ENCODE data around the gene ASAP2.
A peak's percentile ranks its signal among the peaks of the same experiment; 100 is the strongest.

The ASAP2 gene

DNA sequence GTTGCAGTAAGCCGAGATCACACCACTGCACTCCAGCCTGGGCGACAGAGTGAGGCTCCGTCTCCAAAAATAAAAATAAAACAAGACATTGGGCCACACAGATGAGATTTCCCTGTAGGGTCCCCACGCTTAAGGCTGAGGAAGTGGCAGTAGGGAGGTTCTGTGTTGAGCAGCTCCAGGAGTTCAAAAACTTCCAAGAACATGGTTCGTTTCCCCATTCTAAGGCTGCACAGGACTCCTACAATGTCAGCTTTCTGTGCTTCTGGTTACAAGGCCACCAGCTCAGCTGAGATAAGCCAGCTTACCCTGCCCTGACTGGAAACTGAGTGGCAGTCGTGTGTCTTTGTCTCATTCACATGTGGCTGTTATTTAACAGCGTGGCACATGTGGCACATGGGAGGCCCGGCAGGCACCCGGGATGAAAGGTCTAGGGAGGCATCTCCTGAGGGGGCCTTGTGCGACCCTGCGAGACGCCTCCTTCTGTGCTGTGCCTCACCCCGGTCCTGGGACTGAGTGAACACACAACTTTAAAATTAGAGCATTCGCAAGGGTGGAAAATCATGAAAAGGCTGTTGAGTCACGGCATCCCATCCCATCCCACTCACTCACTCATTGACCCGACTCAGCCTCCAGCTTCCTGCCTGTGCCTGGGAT, 209.0 kb downstream of the ASAP2 start:
- H3K4me1 ChIP-seq (ENCODE audit: control insufficient read depth, low read depth, low read length): no peaks in the 10 kb centered on the region
- H3K36me3 ChIP-seq (ENCODE audit: control insufficient read depth, low read depth, low read length): no peaks in the 10 kb centered on the region
- no peak overlapping the region for H3K27ac ChIP-seq (ENCODE audit: low read length)
- H3K9ac ChIP-seq (ENCODE audit: low read length): no peak overlapping the region
- no peaks in the 10 kb centered on the region for H3K27me3 ChIP-seq (ENCODE audit: control insufficient read depth, insufficient read depth, low read length)
- no peaks in the 10 kb centered on the region for H3K9me3 ChIP-seq (ENCODE audit: control insufficient read depth, low read depth, low read length)
- H3K4me3 ChIP-seq (ENCODE audit: low read length): no peak overlapping the region

DNA sequence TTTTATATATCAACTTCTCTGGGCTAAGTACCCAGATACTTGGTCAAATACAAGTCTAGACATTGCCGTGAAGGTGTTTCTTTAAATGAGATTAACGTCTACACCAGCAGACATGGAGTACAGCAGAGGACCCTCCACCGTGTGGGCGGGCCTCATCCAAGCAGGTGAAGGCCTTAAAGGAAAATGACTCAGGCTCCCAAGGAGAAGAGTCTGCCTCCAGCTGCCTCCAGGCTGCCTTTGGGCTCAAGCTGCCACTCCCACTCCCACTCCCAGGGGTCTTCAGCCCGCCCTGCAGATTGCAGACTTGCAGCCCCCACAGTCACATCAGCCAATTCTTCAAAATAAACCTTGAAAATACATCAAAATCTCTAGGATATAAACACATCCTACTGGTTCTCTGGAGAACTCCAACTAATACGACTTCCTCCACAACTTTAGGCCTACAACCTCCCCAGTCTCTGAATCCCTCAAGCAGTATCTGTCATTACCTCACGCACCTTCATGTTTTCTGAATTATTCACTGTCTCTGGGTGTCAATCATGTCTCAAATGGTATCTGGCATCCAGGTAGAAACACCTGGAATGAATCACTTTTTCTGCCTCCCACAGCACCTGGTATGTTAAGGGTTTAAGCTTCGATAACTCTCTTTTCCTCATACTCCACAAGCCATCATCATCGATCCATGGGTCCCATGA, 209.8 kb downstream of the ASAP2 start:
- no peaks in the 10 kb centered on the region for H3K9me3 ChIP-seq (ENCODE audit: control insufficient read depth, low read depth, low read length)

DNA sequence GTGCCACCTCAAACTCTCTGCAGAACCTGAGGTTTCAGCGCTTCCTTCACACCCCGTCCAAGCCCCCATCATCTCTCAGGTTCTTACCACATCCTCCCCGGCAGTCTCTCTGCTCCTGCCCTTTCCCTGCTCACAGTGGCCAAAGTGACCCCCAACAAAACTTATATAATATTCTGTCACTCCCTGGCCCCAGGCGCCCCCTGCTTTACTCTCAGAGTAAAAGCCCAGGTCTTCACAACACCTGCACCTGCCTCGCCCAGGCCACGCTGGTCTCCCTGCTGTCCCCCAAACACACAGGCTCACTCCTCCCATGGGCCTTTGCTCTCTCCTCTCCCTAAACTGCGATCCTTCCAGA, 210.3 kb downstream of the ASAP2 start:
- Histone ChIP-seq H3K27me3 (ENCODE audit: control insufficient read depth, insufficient read depth, low read length) (peaks cover 4% of the 10 kb centered on the region), H3K4me1 (ENCODE audit: control insufficient read depth, low read depth, low read length) (no peaks in the 10 kb centered on the region), H3K27ac (ENCODE audit: low read length) (no peak overlapping the region), H3K36me3 (ENCODE audit: control insufficient read depth, low read depth, low read length) (no peaks in the 10 kb centered on the region), H3K9me3 (ENCODE audit: control insufficient read depth, low read depth, low read length) (no peaks in the 10 kb centered on the region), H3K4me3 (ENCODE audit: low read length) (no peak overlapping the region), H3K9ac (ENCODE audit: low read length) (no peak overlapping the region)

More for the DNA sequence above, 209.8 kb downstream of the ASAP2 start:
- Histone ChIP-seq H3K9ac (ENCODE audit: low read length) (no peak overlapping the region), H3K27ac (ENCODE audit: low read length) (no peak overlapping the region), H3K4me3 (ENCODE audit: low read length) (no peak overlapping the region), H3K4me1 (ENCODE audit: control insufficient read depth, low read depth, low read length) (no peaks in the 10 kb centered on the region), H3K36me3 (ENCODE audit: control insufficient read depth, low read depth, low read length) (no peaks in the 10 kb centered on the region), H3K27me3 (ENCODE audit: control insufficient read depth, insufficient read depth, low read length) (no peaks in the 10 kb centered on the region)

DNA sequence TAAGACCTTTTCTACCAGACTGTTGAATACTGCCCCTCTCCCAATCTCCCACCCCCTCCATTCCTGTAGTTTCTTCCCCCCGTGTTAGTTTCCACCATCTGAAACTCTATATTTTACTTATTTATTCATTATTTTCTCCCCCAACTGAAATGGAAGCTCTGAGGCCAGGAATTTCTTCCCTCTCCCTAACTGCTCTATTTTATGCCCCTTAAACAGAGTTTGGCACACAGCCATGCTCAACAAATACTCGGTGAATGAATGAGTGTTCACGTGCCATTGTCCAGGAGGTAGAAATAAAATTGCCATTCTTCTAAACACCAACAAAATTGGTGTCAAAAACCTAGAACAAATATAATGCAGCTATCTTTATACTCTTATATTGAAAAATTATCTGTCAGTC, 211.1 kb downstream of the ASAP2 start:
- Histone ChIP-seq H3K9me3 (ENCODE audit: control insufficient read depth, low read depth, low read length) (no peaks in the 10 kb centered on the region), H3K27me3 (ENCODE audit: control insufficient read depth, insufficient read depth, low read length) (peaks cover 9% of the 10 kb centered on the region), H3K27ac (ENCODE audit: low read length) (no peak overlapping the region), H3K4me3 (ENCODE audit: low read length) (no peak overlapping the region), H3K4me1 (ENCODE audit: control insufficient read depth, low read depth, low read length) (no peaks in the 10 kb centered on the region), H3K9ac (ENCODE audit: low read length) (no peak overlapping the region), H3K36me3 (ENCODE audit: control insufficient read depth, low read depth, low read length) (no peaks in the 10 kb centered on the region)

DNA sequence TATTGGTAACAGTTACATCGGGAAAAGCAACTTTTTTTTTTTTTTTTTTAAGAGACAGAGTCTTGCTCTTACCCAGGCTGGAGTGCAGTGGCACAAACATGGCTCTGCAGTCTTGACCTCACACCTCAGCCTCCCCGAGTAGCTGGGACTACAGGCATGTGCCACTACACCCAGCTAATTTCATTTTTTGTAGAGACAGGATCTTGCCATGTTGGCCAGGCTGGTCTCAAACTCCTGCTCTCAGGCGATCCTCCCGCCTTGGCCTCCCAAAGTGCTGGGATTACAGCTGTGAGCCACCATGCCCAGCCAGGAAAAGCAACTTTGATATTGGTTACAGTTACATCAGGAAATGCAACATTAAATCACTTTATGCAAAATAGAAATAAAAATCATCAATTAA, 212.1 kb downstream of the ASAP2 start:
- Histone ChIP-seq H3K4me1 (ENCODE audit: control insufficient read depth, low read depth, low read length) (no peaks in the 10 kb centered on the region), H3K27me3 (ENCODE audit: control insufficient read depth, insufficient read depth, low read length) (peaks cover 9% of the 10 kb centered on the region), H3K9ac (ENCODE audit: low read length) (no peak overlapping the region), H3K27ac (ENCODE audit: low read length) (no peak overlapping the region), H3K36me3 (ENCODE audit: control insufficient read depth, low read depth, low read length) (no peaks in the 10 kb centered on the region), H3K4me3 (ENCODE audit: low read length) (no peak overlapping the region), H3K9me3 (ENCODE audit: control insufficient read depth, low read depth, low read length) (no peaks in the 10 kb centered on the region)

DNA sequence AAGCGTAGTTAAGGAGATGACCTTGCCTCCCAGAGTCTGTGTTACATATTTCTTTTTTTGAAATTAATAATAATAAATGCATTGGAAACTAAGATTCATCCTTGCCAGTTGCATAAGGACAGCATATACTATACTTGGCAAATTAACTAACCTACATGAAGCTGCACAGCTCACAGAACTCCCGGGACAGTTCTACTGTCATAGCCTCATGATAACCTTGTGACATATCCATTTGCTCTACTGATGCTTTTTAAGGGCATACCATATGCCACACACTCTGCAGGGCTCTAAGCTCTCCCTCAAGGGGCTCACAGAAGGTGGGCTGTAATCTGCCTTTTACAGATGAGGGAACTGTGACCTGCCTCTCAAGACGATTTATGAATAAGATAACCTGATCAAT, 212.9 kb downstream of the ASAP2 start:
- H3K27me3 ChIP-seq (ENCODE audit: control insufficient read depth, insufficient read depth, low read length): peaks cover 9% of the 10 kb centered on the region
- H3K4me1 ChIP-seq (ENCODE audit: control insufficient read depth, low read depth, low read length): peaks cover 2% of the 10 kb centered on the region
- H3K9ac ChIP-seq (ENCODE audit: low read length): no peak overlapping the region
- H3K36me3 ChIP-seq (ENCODE audit: control insufficient read depth, low read depth, low read length): no peaks in the 10 kb centered on the region
- H3K4me3 ChIP-seq (ENCODE audit: low read length): no peak overlapping the region
- H3K9me3 ChIP-seq (ENCODE audit: control insufficient read depth, low read depth, low read length): no peaks in the 10 kb centered on the region
- H3K27ac ChIP-seq (ENCODE audit: low read length): no peak overlapping the region

DNA sequence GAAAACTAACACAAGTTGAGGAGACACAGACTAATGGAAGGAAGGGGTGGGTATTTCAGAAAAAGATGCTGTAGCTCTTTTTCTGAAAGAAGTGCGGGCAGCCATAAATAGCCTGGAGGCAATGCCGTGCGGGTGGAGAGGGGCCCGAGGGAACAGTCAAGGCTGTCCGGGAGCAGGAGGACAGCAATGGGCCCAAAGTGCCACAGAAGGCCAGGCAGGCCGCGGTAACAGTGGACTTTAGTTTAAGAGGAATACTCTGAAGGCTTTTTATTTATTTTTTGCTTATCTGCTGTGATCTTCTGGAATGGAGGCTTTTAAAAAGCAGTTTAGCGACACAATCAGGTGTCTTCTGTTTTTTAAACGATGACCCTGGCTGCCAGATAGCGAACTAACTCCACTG, 213.9 kb downstream of the ASAP2 start:
- peaks cover 9% of the 10 kb centered on the region for H3K27me3 ChIP-seq (ENCODE audit: control insufficient read depth, insufficient read depth, low read length)
- no peaks in the 10 kb centered on the region for H3K36me3 ChIP-seq (ENCODE audit: control insufficient read depth, low read depth, low read length)
- H3K4me1 ChIP-seq (ENCODE audit: control insufficient read depth, low read depth, low read length): peaks cover 5% of the 10 kb centered on the region
- no peak overlapping the region for H3K27ac ChIP-seq (ENCODE audit: low read length)
- H3K9ac ChIP-seq (ENCODE audit: low read length): no peak overlapping the region
- H3K9me3 ChIP-seq (ENCODE audit: control insufficient read depth, low read depth, low read length): no peaks in the 10 kb centered on the region
- H3K4me3 ChIP-seq (ENCODE audit: low read length): no peak overlapping the region

DNA sequence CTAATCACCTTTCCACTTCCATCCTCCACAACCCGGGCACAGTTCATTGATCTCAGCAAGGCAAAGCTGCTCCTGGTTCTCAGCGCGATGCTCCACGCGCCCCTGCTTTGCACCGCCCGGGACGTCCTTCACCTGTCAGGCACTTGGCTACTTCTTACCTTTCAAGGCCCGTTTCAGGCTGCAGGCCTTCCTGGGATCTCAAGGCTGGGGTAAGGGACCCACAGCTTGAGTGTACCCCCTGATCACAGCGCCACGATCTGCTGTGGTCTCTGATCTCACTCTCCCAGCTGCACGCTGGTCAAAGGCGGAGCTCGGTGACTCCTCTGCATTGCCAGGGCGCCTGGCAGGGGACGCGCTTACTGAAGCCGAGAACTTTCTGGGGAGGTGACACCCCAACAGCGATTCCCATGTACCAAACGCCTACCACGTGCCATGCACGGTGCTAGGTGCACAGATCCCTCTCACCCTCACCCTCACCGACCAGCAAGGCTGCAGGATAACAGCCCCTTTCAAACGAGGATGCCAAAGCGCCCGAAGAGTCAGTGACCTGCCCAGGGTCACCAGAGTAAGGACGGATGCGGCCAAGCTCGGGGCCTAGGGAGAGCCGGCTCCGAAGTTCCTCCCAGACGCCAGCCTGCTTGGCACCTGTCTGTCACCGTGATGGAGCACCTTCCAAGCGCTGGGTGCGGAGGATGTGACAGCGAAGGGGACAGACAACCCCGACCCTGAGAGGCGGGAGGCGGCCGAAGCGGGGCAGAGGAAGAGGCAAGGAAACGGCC, 215.9 kb downstream of the ASAP2 start:
- Histone ChIP-seq H3K4me1 (ENCODE audit: control insufficient read depth, low read depth, low read length) (peaks cover 5% of the 10 kb centered on the region), H3K9ac (ENCODE audit: low read length) (no peak overlapping the region), H3K9me3 (ENCODE audit: control insufficient read depth, low read depth, low read length) (no peaks in the 10 kb centered on the region), H3K36me3 (ENCODE audit: control insufficient read depth, low read depth, low read length) (no peaks in the 10 kb centered on the region), H3K27ac (ENCODE audit: low read length) (no peak overlapping the region), H3K4me3 (ENCODE audit: low read length) (peak overlapping the region; percentile 93), H3K27me3 (ENCODE audit: control insufficient read depth, insufficient read depth, low read length) (peaks cover 9% of the 10 kb centered on the region)

DNA sequence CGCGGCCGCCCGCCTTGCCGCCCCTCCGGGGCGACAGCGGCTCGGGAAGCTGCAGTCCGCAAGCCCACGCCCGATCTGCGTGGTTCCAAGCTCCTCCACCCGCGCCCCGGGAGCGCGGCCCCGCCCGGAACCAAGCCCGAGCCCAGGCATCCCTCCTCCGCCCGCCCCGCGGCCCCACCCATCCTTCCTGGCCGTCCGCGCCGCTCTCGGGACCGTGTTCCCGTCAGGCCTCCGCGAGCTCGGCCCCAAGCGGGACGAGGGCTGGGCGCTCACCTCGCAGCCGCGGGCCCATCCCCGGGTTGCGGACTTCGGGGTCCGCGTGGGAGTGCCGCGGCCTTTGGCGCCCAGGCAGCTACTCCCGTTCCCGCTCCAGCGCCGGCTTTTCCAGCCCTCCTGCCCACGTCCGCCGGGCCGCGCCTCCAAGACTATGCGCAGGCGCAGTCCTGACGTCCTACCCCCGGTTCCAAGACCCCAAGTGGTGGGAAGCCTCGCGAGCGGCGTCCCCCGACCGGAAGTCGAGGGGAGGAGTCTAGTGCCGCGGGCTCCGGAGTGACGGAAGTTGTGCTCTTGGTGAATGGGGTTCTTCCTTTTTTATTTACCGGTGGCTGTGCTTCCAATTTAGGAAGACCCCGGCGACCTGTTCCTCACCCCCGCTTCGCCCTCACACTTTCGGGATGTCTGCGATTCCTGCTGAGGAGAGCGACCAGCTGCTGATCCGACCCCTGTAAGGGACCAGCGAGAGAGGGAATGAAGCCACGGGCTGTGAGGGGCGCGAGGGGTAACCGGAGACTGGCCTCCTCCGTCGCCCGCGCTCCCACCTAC, 216.7 kb downstream of the ASAP2 start, which contains the start of the genes CPSF3 and ITGB1BP1:
TSS of gene CPSF3 (plus strand) at position 555 of the 822 bp plus-strand sequence. CDS start at position 675, 120 bp downstream.
TSS of gene ITGB1BP1 (minus strand) at position 429 of the 822 bp plus-strand sequence. CDS start 4,831 bp downstream, outside the sequence.
- Histone ChIP-seq H3K9ac (ENCODE audit: low read length) (peak within 1 kb of the TSS; percentile 92), H3K36me3 (ENCODE audit: control insufficient read depth, low read depth, low read length) (no peaks in the 10 kb centered on the region), H3K9me3 (ENCODE audit: control insufficient read depth, low read depth, low read length) (no peaks in the 10 kb centered on the region), H3K27ac (ENCODE audit: low read length) (peak within 1 kb of the TSS; percentile 67), H3K27me3 (ENCODE audit: control insufficient read depth, insufficient read depth, low read length) (peaks cover 9% of the 10 kb centered on the region), H3K4me1 (ENCODE audit: control insufficient read depth, low read depth, low read length) (peaks cover 5% of the 10 kb centered on the region), H3K4me3 (ENCODE audit: low read length) (peak within 1 kb of the TSS; percentile 93)

DNA sequence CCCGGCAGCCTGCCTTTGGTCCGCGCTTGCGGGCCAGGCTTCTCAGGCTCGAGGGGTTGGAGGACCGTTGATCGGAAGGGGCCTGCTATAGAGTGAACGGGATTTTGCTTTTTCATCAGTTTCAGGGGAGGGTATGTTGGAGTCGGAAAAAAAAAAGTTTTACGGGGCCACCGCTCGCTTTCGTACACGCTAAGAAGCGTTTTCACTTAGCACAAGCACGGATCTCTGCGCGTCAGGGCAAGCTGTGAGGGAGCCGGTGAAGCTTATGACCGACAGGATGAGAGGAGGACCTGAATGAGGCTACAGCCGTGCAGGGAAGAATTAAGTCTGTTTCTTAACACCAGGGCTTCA, 217.3 kb downstream of the ASAP2 start:
- Histone ChIP-seq H3K4me1 (ENCODE audit: control insufficient read depth, low read depth, low read length) (peaks cover 5% of the 10 kb centered on the region), H3K9ac (ENCODE audit: low read length) (peak overlapping the region; percentile 92), H3K4me3 (ENCODE audit: low read length) (peak overlapping the region; percentile 93), H3K27ac (ENCODE audit: low read length) (peak overlapping the region; percentile 67), H3K36me3 (ENCODE audit: control insufficient read depth, low read depth, low read length) (peaks cover under 1% of the 10 kb centered on the region), H3K9me3 (ENCODE audit: control insufficient read depth, low read depth, low read length) (no peaks in the 10 kb centered on the region), H3K27me3 (ENCODE audit: control insufficient read depth, insufficient read depth, low read length) (peaks cover 9% of the 10 kb centered on the region)

Measured in iPS-18a (cell line).